NB4 (cell line): ENCODE results near the gene PLXNB2.

ENCODE experiments used
- CTCF ChIP-seq: IDR thresholded peaks from one replicate; pipeline ENCODE4 v1.5.1; 2012; ENCODE audit warnings: low read depth, low read length
- MYC ChIP-seq: IDR thresholded peaks from 2 replicates; pipeline ENCODE4 v1.6.1; 2011; ENCODE audit warnings: low read depth, low read length
- POLR2A ChIP-seq: IDR thresholded peaks from 2 replicates; pipeline ENCODE4 v1.6.1; 2011; ENCODE audit warnings: mild to moderate bottlenecking; ENCODE audit not compliant: insufficient read length; ENCODE audit errors: extremely low read depth
- TF ChIP-seq, protein P1 (sequence below): IDR thresholded peaks from 2 replicates; pipeline ENCODE4 v1.6.1; 2011; ENCODE audit warnings: low read depth, low read length

GRCh38 chr22:50309601-50309991 lies 2.1 kb upstream of the PLXNB2 start:
- TF ChIP-seq CTCF = no peak
- TF ChIP-seq POLR2A = no peak
- TF ChIP-seq, protein P1, sequence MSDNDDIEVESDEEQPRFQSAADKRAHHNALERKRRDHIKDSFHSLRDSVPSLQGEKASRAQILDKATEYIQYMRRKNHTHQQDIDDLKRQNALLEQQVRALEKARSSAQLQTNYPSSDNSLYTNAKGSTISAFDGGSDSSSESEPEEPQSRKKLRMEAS = no peak
- TF ChIP-seq MYC = no peak
